Measurements from ENCODE around the gene KCND3.

KCND3 gene

DNA sequence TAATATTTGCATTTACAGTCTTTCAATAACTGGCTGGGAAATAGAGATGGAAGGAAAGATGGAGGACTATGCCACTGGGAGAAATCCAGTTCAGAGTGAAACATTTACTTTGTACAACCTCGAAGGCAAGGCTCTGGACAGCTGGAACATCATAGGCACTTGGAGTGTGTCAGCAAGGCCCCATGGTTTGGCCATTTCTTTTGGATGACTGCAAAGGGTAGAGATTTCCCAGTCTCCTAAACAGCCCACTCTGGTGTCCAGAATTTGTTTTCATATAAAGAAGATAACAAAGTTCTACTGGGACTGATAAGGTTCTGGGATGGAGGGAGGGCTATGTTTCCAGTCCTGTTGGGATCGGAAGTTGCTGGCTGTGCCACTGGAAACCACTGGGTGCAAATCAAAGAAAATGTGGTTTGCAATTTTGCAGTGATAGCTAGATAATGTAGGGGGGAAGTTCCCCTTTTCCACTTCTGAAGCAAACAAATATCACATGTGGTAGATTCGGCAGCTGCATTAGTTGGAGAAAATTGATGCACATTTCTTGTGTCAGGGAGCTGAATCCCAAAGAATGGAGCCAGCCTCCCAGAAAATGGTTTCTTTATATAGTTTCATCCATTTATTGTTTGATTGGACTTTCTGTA is 16.2 kb downstream of the KCND3 start:
- H3K4me3 ChIP-seq (ENCODE audit: low read length): no peak overlapping the region
- H3K4me1 ChIP-seq (ENCODE audit: control insufficient read depth, low read length): no peaks in the 10 kb centered on the region
- H3F3A ChIP-seq (ENCODE audit: control insufficient read depth, insufficient read depth): no peaks in the 10 kb centered on the region
- H3K27me3 ChIP-seq (ENCODE audit: control insufficient read depth, low read length): peaks cover 27% of the 10 kb centered on the region
- no peak overlapping the region for H3K27ac ChIP-seq (ENCODE audit: low read depth, low read length)
- H3K9me3 ChIP-seq (ENCODE audit: control insufficient read depth, insufficient read depth, low read length): no peaks in the 10 kb centered on the region
- no peaks in the 10 kb centered on the region for H3K79me2 ChIP-seq (ENCODE audit: control insufficient read depth, low read length)
- TF ChIP-seq CTCF (IDR thresholded peaks at IDR 0.05; ENCODE audit: low read depth, low read length, poor library complexity, severe bottlenecking): no peak
- no peak for TF ChIP-seq EZH2phosphoT487 (IDR thresholded peaks at IDR 0.05; ENCODE audit: borderline replicate concordance, low read length)
- no peaks in the 10 kb centered on the region for H4K20me1 ChIP-seq (ENCODE audit: control insufficient read depth, insufficient read depth, low read depth, low read length)
- H3K9me2 ChIP-seq (replicated peaks; ENCODE audit: control insufficient read depth, low read length): no peaks in the 10 kb centered on the region
- no peak overlapping the region for H3K4me2 ChIP-seq (ENCODE audit: low read length)
- H3K36me3 ChIP-seq (ENCODE audit: control insufficient read depth, low read length): no peaks in the 10 kb centered on the region

DNA sequence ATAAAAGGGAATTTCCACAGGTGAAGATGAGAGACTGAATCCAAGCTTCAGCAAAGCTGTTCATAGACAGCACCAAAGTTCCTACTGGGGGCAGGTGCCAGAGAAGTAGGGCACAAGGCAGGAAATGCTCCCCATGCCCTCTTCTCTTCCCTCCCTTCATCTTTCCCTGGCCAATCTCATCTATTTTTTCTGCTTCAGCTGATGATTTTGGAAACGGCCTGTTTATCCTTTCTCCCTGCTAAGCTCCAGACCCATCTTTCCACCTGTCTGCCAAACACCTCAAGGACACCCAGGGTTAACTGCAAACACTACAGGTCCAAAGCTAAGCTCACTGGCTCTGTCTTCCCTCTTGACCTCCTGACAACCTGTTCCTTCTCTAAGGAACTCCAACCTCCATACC is 18.1 kb downstream of the KCND3 start:
- H3K4me3 ChIP-seq (ENCODE audit: low read length): no peak overlapping the region
- TF ChIP-seq EZH2phosphoT487 (IDR thresholded peaks at IDR 0.05; ENCODE audit: borderline replicate concordance, low read length) (no peak), CTCF (IDR thresholded peaks at IDR 0.05; ENCODE audit: low read depth, low read length, poor library complexity, severe bottlenecking) (no peak)

DNA sequence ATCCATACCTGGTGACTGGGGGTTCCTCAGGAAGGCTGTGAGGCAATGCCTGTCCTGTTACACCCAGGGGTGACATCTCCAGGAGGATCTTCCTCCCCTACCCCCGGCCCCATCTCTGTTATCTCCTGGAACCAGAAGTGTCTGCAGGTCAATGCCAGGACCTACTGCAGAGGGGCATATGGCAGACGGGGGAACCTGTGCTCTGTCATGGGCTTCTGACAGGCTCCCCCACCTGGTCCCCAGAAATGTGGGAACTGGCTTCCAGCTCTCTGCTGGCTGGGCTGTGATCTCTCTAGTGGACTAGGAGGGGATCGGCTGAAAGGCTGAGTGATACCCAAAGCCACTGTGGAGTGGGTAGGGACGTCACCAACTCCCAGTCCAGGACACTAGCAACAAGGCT is 21.0 kb downstream of the KCND3 start:
- TF ChIP-seq CTCF (IDR thresholded peaks at IDR 0.05; ENCODE audit: low read depth, low read length, poor library complexity, severe bottlenecking) (no peak), EZH2phosphoT487 (IDR thresholded peaks at IDR 0.05; ENCODE audit: borderline replicate concordance, low read length) (no peak)
- H3F3A ChIP-seq (ENCODE audit: control insufficient read depth, insufficient read depth): no peaks in the 10 kb centered on the region
- no peaks in the 10 kb centered on the region for H3K4me1 ChIP-seq (ENCODE audit: control insufficient read depth, low read length)
- no peaks in the 10 kb centered on the region for H3K9me3 ChIP-seq (ENCODE audit: control insufficient read depth, insufficient read depth, low read length)
- H3K4me3 ChIP-seq (ENCODE audit: low read length): no peak overlapping the region
- H3K36me3 ChIP-seq (ENCODE audit: control insufficient read depth, low read length): no peaks in the 10 kb centered on the region
- no peaks in the 10 kb centered on the region for H3K79me2 ChIP-seq (ENCODE audit: control insufficient read depth, low read length)
- H3K9me2 ChIP-seq (replicated peaks; ENCODE audit: control insufficient read depth, low read length): no peaks in the 10 kb centered on the region
- no peak overlapping the region for H3K27ac ChIP-seq (ENCODE audit: low read depth, low read length)
- peaks cover 22% of the 10 kb centered on the region for H3K27me3 ChIP-seq (ENCODE audit: control insufficient read depth, low read length)
- H3K4me2 ChIP-seq (ENCODE audit: low read length): no peak overlapping the region
- H4K20me1 ChIP-seq (ENCODE audit: control insufficient read depth, insufficient read depth, low read depth, low read length): no peaks in the 10 kb centered on the region

More for the DNA sequence above, 18.1 kb downstream of the KCND3 start:
- Histone ChIP-seq H3K79me2 (ENCODE audit: control insufficient read depth, low read length) (no peaks in the 10 kb centered on the region), H3K4me2 (ENCODE audit: low read length) (no peak overlapping the region), H3K9me2 (replicated peaks; ENCODE audit: control insufficient read depth, low read length) (no peaks in the 10 kb centered on the region), H3K4me1 (ENCODE audit: control insufficient read depth, low read length) (no peaks in the 10 kb centered on the region), H3K36me3 (ENCODE audit: control insufficient read depth, low read length) (no peaks in the 10 kb centered on the region), H3K9me3 (ENCODE audit: control insufficient read depth, insufficient read depth, low read length) (no peaks in the 10 kb centered on the region), H3F3A (ENCODE audit: control insufficient read depth, insufficient read depth) (no peaks in the 10 kb centered on the region), H3K27me3 (ENCODE audit: control insufficient read depth, low read length) (peaks cover 16% of the 10 kb centered on the region; the same call in 1 of the 2 replicates), H3K27ac (ENCODE audit: low read depth, low read length) (no peak overlapping the region), H4K20me1 (ENCODE audit: control insufficient read depth, insufficient read depth, low read depth, low read length) (no peaks in the 10 kb centered on the region)
